OCI-LY7 (cell line): Measurements from ENCODE around the gene DDX25. TPM values are rescaled to one million over a fixed set of nuclear protein-coding genes. Genes with fewer than 3 reads are reported as not detected.

ENCODE experiments used
- BruUV-seq: library from RNA; stranded (reverse); fragments of 400-500 nt; replicated peaks from 2 replicates; lab custom pipeline; 2021; lab: Mats Ljungman, UMichigan
- CTCF ChIA-PET: fragments of 300-600 bp; sonication (Branson Sonifier 250); formaldehyde crosslinking; loops from one replicate; lab custom pipeline; 2022; ENCODE audit warnings: antibody characterized with exemption; ENCODE audit not compliant: unreplicated experiment; lab: Charles Lee
- POLR2A ChIA-PET: fragments of 300-600 bp; sonication (Branson Sonifier 250); formaldehyde crosslinking; loops from one replicate; lab custom pipeline; 2022; ENCODE audit warnings: antibody characterized with exemption; lab: Charles Lee
- DNase-seq: peaks from one replicate; pipeline ENCODE4 v3.0.0-alpha.2; 2015; ENCODE audit warnings: low spot score
- H2AFZ ChIP-seq: fragments of 200-600 bp; sonication (generic), shearing (Covaris generic); 2 replicates; pipeline ENCODE4 v1.6.1; 2014; ENCODE audit warnings: mild to moderate bottlenecking, antibody characterized with exemption, low read length, moderate library complexity
- H3K27ac ChIP-seq: fragments of 200-600 bp; sonication (generic); 2 replicates; pipeline ENCODE4 v1.5.1; 2014; ENCODE audit warnings: mixed run types, low read depth, mild to moderate bottlenecking, moderate library complexity, low read length, inconsistent platforms; ENCODE audit not compliant: poor library complexity, severe bottlenecking
- H3K36me3 ChIP-seq: fragments of 200-600 bp; sonication (generic); 2 replicates; pipeline ENCODE4 v1.6.1; 2014; ENCODE audit warnings: mild to moderate bottlenecking, antibody characterized with exemption, low read length, moderate library complexity, mixed read lengths; ENCODE audit not compliant: insufficient read depth
- H3K4me1 ChIP-seq: fragments of 200-600 bp; sonication (generic); 2 replicates; pipeline ENCODE4 v1.5.1; 2014; ENCODE audit warnings: mild to moderate bottlenecking, low read length; ENCODE audit not compliant: insufficient read depth, poor library complexity, severe bottlenecking
- H3K4me2 ChIP-seq: fragments of 200-600 bp; sonication (generic); 2 replicates; pipeline ENCODE4 v1.6.1; 2014; ENCODE audit warnings: mild to moderate bottlenecking, low read length
- H3K4me3 ChIP-seq: fragments of 200-600 bp; sonication (generic); 2 replicates; pipeline ENCODE4 v1.5.1; 2014; ENCODE audit warnings: mild to moderate bottlenecking, low read depth, low read length; ENCODE audit not compliant: poor library complexity, severe bottlenecking
- H3K79me2 ChIP-seq: fragments of 200-600 bp; sonication (generic); 2 replicates; pipeline ENCODE4 v1.6.1; 2016; ENCODE audit warnings: low read depth, mild to moderate bottlenecking, low read length, moderate library complexity, mixed read lengths; ENCODE audit not compliant: insufficient read depth
- H3K9me2 ChIP-seq: fragments of 200-600 bp; sonication (generic); 2 replicates; pipeline ENCODE4 v1.6.1; 2016; ENCODE audit warnings: mild to moderate bottlenecking, low read length, mixed read lengths; ENCODE audit not compliant: insufficient read depth
- H3K9me3 ChIP-seq: fragments of 200-600 bp; sonication (generic); 2 replicates; pipeline ENCODE4 v1.6.1; 2014; ENCODE audit warnings: mild to moderate bottlenecking, mixed run types, low read length, mixed read lengths
- H4K20me1 ChIP-seq: fragments of 200-600 bp; sonication (generic); 2 replicates; pipeline ENCODE4 v1.6.1; 2014; ENCODE audit warnings: mild to moderate bottlenecking, antibody characterized with exemption, low read length, moderate library complexity, mixed read lengths; ENCODE audit not compliant: insufficient read depth
- CTCF ChIP-seq: fragments of 200-600 bp; sonication (generic); conservative IDR thresholded peaks from 2 replicates; pipeline ENCODE4 v1.5.1; 2014; ENCODE audit warnings: mild to moderate bottlenecking, antibody characterized with exemption, low read length, moderate library complexity, mixed read lengths
- EZH2phosphoT487 ChIP-seq: fragments of 200-600 bp; sonication (generic); IDR thresholded peaks from 2 replicates; pipeline ENCODE4 v1.6.1; 2018; ENCODE audit warnings: low read depth, borderline replicate concordance, mild to moderate bottlenecking, mixed run types, antibody characterized with exemption, low read length, moderate library complexity, mixed read lengths
- intact Hi-C: fragments of 100-400 bp; cut with micrococcal nuclease; formaldehyde crosslinking; loops from one replicate; pipeline ENCODE4 v1.10.0; 2022; ENCODE audit not compliant: unreplicated experiment
- total RNA-seq, 2 experiments: library from RNA; depleted of rRNA in 1 of 2; stranded (reverse); fragments of >200 nt in 1 of 2; shearing (Covaris generic) in 1 of 2; gene quantifications; 2 replicates each; pipeline ENCODE4 v1.2.3, GENCODE V29; 2014 to 2022

Gene DDX25
- total RNA-seq, 2 experiments from 2014 or later: 0.13 TPM; not detected in 1

- Histone ChIP-seq H3K79me2 (no peaks in the 10 kb centered on the region), H3K36me3 (no peaks in the 10 kb centered on the region), H3K27ac (no peak overlapping the region), H4K20me1 (no peaks in the 10 kb centered on the region), H3K4me1 (no peaks in the 10 kb centered on the region), H3K4me2 (no peak overlapping the region), H3K9me3 (no peaks in the 10 kb centered on the region), H3K4me3 (no peak overlapping the region), H3K9me2 (no peaks in the 10 kb centered on the region), H2AFZ (no peak overlapping the region)
- BruUV-seq: no TSS peak
- no peak for DNase-seq
- ChIA-PET CTCF (no interaction called here), POLR2A (no interaction called here)
- no peak for TF ChIP-seq EZH2phosphoT487
- no peak for TF ChIP-seq CTCF
- intact Hi-C loops: no loop called here
Measured at GRCh38 chr11:125957618-125958332, 53.5 kb downstream of the DDX25 start.

DNA sequence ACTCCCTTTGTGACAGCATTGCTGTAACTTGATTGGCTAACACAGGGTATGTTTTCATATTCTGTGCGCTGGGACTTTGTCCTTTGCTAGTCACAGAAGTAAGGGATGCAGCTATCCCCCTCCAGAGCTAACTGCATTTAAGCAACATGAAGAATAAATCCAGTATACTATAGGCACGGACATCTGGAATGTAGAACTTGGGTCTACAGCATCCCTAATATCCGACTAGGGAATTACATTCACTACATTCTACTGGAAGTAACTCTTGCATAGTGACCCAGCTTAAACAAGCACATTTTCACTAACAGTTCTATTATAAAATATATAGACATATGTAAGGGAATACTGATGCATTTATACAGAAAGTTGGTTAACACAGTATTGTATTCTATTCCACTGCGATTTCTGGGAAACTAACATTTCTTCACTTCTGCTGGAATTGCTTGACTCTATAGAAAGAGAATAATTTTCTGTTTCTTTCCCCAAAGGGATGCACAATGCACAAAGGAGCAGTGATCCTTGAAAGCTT is 54.6 kb downstream of the DDX25 start:
- TF ChIP-seq EZH2phosphoT487: no peak
- TF ChIP-seq CTCF: no peak
- no peak for DNase-seq
- intact Hi-C loops: no loop called here
- CTCF ChIA-PET: no interaction called here
- Histone ChIP-seq H3K79me2 (no peaks in the 10 kb centered on the region), H4K20me1 (no peaks in the 10 kb centered on the region), H3K4me2 (no peak overlapping the region), H3K9me3 (no peaks in the 10 kb centered on the region), H3K4me1 (no peaks in the 10 kb centered on the region), H3K27ac (no peak overlapping the region), H3K9me2 (no peaks in the 10 kb centered on the region), H2AFZ (no peak overlapping the region), H3K36me3 (no peaks in the 10 kb centered on the region), H3K4me3 (no peak overlapping the region)
- POLR2A ChIA-PET: interaction anchor here (0.6 to 0.7 kb wide), 2 partner anchors 15 to 22 kb away, joined by 3 to 4 read pairs; no protein-coding TSS in a partner anchor
- BruUV-seq: no TSS peak

DNA sequence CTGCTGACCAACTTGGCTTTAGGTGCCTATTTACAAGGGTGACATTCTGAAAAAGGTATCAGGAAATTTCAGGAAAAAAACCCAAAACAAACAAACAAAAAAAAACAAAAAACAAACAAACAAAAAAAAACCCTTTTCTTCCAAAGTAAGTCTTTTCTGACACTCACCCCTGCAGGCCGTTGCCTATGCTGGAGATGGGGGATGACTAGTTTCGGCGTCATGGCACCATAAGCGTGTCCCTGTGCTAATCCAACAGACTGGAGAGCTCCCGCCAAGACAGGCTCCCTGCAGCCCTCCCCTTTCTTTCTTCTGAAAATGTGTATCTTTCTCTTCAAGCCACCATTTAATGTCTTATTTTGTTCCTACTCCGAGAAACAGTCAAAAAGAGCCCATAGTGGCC is 55.2 kb downstream of the DDX25 start:
- TF ChIP-seq EZH2phosphoT487: no peak
- no peak for TF ChIP-seq CTCF
- Histone ChIP-seq H3K4me1 (no peaks in the 10 kb centered on the region), H4K20me1 (no peaks in the 10 kb centered on the region), H3K36me3 (no peaks in the 10 kb centered on the region), H3K4me2 (no peak overlapping the region), H3K9me2 (no peaks in the 10 kb centered on the region), H3K79me2 (no peaks in the 10 kb centered on the region), H2AFZ (no peak overlapping the region), H3K9me3 (no peaks in the 10 kb centered on the region), H3K4me3 (no peak overlapping the region), H3K27ac (no peak overlapping the region)
- DNase-seq: no peak
- CTCF ChIA-PET: no interaction called here
- intact Hi-C loops: no loop called here
- BruUV-seq: no TSS peak
- POLR2A ChIA-PET: interaction anchor here (0.6 to 0.8 kb wide), 3 partner anchors 15 to 53 kb away, joined by 3 to 6 read pairs (median 4); no protein-coding TSS in a partner anchor
